ENCODE measurements around the gene ZNF516. TPM values are rescaled to one million over a fixed set of nuclear protein-coding genes. Genes with fewer than 3 reads are reported as not detected.
A peak's percentile ranks its signal among the peaks of the same experiment; 100 is the strongest.

The ZNF516 gene
- total RNA-seq, 1 experiment from 2014 or later, result 17.4 TPM

- Histone ChIP-seq H3K36me3 (peaks cover 16% of the 10 kb centered on the region), H3K9me3 (replicated peaks) (no peaks in the 10 kb centered on the region), H3K27me3 (replicated peaks) (no peaks in the 10 kb centered on the region), H3K27ac (peak overlapping the region; percentile 66; the same call in 1 of the 2 replicates), H3K4me3 (no peak overlapping the region), H3K4me1 (replicated peaks) (peaks cover 48% of the 10 kb centered on the region)
- no peak for DNase-seq (ENCODE audit: low read depth in 1 of 2, low spot score in 2 of 2)
Observed at GRCh38 chr18:76446321-76447257, 48.5 kb downstream of the ZNF516 start.

- Histone ChIP-seq H3K4me3 (no peak overlapping the region), H3K27me3 (replicated peaks) (no peaks in the 10 kb centered on the region), H3K4me1 (replicated peaks) (peaks cover 45% of the 10 kb centered on the region), H3K9me3 (replicated peaks) (no peaks in the 10 kb centered on the region), H3K27ac (peak overlapping the region; percentile 66), H3K36me3 (peaks cover 22% of the 10 kb centered on the region)
- DNase-seq (ENCODE audit: low read depth in 1 of 2, low spot score in 2 of 2), result no peak
Observed at GRCh38 chr18:76445741-76446232, 49.3 kb downstream of the ZNF516 start.

- Histone ChIP-seq H3K9me3 (replicated peaks) (no peaks in the 10 kb centered on the region), H3K36me3 (peaks cover 28% of the 10 kb centered on the region), H3K27me3 (replicated peaks) (no peaks in the 10 kb centered on the region), H3K27ac (peak overlapping the region; percentile 66), H3K4me3 (no peak overlapping the region), H3K4me1 (replicated peaks) (peaks cover 45% of the 10 kb centered on the region)
- DNase-seq (ENCODE audit: low read depth in 1 of 2, low spot score in 2 of 2), result peak in 1 of 2 experiments; percentile 69
Observed at GRCh38 chr18:76445275-76445674, 49.8 kb downstream of the ZNF516 start.

DNA sequence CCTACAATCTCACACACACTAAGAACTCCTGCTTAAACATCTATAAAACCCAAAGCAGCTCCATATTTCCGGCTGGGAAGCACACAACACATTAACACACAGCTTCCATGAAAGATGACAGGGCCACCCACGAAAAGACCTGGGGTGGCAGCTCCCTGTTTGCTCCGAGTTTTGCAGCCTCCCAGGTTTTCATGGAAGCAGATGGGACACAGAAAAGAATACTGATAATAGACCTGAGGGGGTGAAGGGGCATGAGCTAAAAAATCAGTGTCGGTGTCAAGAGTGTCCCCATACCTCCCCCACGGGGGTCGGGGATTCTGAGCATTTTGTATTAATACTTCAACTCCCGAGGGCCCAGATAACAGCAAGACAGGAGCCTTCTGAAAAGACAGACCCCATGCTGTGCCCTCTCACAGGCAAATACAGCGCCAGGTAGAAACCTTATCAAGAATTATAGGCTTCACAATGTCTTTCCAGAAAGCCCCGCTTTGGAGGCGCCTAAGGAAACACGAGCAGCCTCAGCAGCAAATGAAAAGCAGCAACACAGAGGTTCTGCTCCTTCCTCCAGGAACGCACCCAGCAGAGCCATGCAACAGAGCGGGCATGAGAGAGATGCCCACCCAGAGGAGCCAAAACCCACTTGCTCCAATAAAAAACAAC is 50.5 kb downstream of the ZNF516 start:
- H3K4me3 ChIP-seq, result no peak overlapping the region
- no peaks in the 10 kb centered on the region for H3K9me3 ChIP-seq (replicated peaks)
- peak in 1 of 2 experiments; percentile 45 for DNase-seq (ENCODE audit: low read depth in 1 of 2, low spot score in 2 of 2)
- H3K27me3 ChIP-seq (replicated peaks), result no peaks in the 10 kb centered on the region
- H3K27ac ChIP-seq, result peak overlapping the region; percentile 18; the same call in 1 of the 2 replicates
- H3K4me1 ChIP-seq (replicated peaks), result peaks cover 41% of the 10 kb centered on the region
- peaks cover 34% of the 10 kb centered on the region for H3K36me3 ChIP-seq

DNA sequence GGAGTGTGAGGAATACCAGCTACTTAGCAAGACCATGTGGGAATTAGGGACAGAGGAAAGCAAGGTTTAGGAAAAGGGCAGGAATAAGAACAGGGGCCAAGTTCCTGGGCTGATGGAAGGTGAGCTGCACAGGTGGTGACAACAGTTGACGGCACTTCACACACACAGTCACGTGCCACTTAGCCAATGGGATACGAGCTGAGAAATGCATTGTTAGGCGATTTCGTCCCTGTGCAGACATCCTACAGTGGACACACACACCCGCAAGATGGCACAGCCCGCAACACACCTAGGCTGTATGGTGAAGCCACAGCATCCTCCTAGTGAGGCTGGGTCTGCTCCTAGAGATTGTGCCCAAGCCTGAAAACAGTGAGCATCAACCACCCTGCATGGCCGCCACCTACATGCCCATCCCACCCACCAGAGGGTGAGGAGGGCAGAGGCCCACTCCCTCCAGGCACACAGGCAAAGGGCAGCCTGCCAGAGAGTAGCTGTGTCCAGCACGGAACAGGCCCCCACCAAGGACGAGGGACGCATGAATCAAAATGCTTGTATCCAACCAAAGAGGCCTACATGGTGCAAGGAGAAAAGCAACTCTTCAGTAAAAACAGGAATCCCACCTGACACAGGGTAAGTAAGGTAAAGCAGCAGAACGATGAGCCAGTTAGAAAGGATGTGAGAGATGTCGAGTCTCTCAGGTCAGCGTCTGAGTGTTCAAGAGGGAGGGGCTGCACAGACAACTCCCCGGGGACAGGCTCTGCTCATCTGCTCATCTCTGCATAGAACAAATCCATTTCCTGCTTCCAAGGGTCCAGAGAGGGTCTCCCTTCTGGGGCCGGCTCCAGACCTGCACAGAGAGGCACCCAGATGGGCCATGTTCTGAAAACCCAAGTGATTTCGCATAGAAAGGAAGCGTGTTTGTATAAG is 51.3 kb downstream of the ZNF516 start:
- DNase-seq (ENCODE audit: low read depth in 1 of 2, low spot score in 2 of 2), result peak in 1 of 2 experiments; percentile 30
- Histone ChIP-seq H3K27ac (peak overlapping the region; percentile 18; the same call in 1 of the 2 replicates), H3K9me3 (replicated peaks) (no peaks in the 10 kb centered on the region), H3K36me3 (peaks cover 42% of the 10 kb centered on the region), H3K4me1 (replicated peaks) (peaks cover 34% of the 10 kb centered on the region), H3K27me3 (replicated peaks) (no peaks in the 10 kb centered on the region), H3K4me3 (no peak overlapping the region)

DNA sequence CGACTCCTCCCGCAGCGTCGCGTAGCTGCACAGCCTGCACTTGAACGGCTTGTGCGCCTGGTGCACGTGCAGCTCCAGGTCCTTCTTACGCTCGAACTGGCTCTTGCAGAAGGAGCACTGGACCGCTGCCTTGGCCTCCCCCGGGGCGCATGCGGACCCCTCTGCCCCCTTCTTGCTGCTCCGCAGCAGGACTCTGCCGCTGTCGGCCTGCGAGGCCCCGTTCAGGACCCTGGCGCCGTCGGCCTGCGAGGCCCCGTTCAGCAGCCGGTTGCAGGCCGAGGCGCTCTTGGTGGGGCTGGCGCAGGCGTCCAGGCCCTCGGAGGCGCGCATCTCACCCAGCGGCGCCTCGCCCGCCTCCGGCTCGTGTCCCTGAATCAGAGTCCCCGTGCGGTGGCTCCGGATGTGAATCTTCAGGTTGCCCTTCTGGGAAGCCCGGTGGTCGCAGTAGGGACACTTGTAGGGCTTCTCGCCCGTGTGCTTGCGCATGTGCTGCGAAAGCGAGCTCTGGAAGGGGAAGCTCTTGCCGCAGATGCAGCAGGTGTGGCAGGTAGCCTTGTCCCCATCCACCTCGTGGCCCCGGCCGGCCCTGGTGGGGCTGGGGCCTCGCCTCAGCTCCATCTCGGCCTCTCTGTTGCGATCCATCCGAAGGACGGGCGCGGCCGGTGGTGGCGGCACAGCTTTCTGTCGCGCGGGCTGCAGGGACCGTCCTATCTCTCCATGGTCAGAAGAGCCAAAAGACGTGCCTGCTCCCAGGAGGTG is 52.5 kb downstream of the ZNF516 start:
- Histone ChIP-seq H3K27ac (no peak overlapping the region), H3K9me3 (replicated peaks) (no peaks in the 10 kb centered on the region), H3K36me3 (peaks cover 53% of the 10 kb centered on the region), H3K4me3 (no peak overlapping the region), H3K4me1 (replicated peaks) (peaks cover 34% of the 10 kb centered on the region), H3K27me3 (replicated peaks) (no peaks in the 10 kb centered on the region)
- no peak for DNase-seq (ENCODE audit: low read depth in 1 of 2, low spot score in 2 of 2)

DNA sequence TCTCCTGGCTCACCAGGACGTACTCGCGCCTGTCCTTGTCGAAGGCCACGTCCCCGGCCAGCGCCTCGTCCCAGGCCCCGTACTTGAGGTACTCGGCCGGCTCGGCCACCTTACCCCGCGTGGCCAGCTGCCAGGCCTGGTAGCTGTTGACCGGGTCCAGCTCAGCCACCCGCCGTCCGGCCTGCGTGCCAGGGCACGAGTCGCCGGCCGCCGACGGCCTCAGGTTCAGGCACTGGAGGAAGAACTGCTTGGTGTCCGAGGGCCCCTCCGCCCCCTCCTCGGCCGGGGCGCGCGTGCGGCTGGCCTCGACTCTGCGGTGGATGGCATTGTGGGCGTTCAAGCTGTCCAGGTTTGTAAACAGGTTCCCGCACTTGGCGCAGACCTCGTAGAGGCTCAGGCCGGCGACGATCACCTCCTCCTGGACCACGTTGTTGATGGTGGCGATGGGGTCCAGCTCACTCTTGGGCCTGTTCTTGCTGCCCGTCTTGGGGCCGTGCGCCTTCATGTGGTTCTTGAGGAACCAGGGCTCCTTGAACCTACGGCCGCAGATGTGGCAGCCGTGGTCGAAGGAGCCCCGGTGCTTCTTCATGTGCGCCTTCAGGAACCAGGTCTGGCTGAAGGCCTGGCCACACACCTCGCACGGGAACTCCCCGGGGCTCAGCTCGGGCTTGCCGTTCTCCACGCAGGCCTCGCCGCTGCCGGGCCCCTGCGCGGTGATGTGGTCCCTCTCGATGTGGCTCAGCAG is 53.2 kb downstream of the ZNF516 start:
- H3K27ac ChIP-seq, result no peak overlapping the region
- no peaks in the 10 kb centered on the region for H3K9me3 ChIP-seq (replicated peaks)
- no peak for DNase-seq (ENCODE audit: low read depth in 1 of 2, low spot score in 2 of 2)
- H3K36me3 ChIP-seq, result peaks cover 55% of the 10 kb centered on the region
- no peaks in the 10 kb centered on the region for H3K27me3 ChIP-seq (replicated peaks)
- H3K4me1 ChIP-seq (replicated peaks), result peaks cover 34% of the 10 kb centered on the region
- no peak overlapping the region for H3K4me3 ChIP-seq

- H3K4me3 ChIP-seq, result no peak overlapping the region
- H3K27me3 ChIP-seq (replicated peaks), result no peaks in the 10 kb centered on the region
- no peak for DNase-seq (ENCODE audit: low read depth in 1 of 2, low spot score in 2 of 2)
Observed at GRCh38 chr18:76441002-76441667, 53.9 kb downstream of the ZNF516 start.

GRCh38 chr18:76437910-76438309 is 57.1 kb downstream of the ZNF516 start:
- H3K4me3 ChIP-seq, result no peak overlapping the region
- peaks cover 59% of the 10 kb centered on the region for H3K36me3 ChIP-seq
- no peaks in the 10 kb centered on the region for H3K27me3 ChIP-seq (replicated peaks)
- no peaks in the 10 kb centered on the region for H3K4me1 ChIP-seq (replicated peaks)
- DNase-seq (ENCODE audit: low read depth in 1 of 2, low spot score in 2 of 2), result no peak
- H3K9me3 ChIP-seq (replicated peaks), result no peaks in the 10 kb centered on the region
- no peak overlapping the region for H3K27ac ChIP-seq

More at GRCh38 chr18:76441002-76441667, 53.9 kb downstream of the ZNF516 start:
- Histone ChIP-seq H3K27ac (no peak overlapping the region), H3K36me3 (peaks cover 58% of the 10 kb centered on the region), H3K4me1 (replicated peaks) (peaks cover 30% of the 10 kb centered on the region), H3K9me3 (replicated peaks) (no peaks in the 10 kb centered on the region)

- no peak overlapping the region for H3K27ac ChIP-seq
- H3K27me3 ChIP-seq (replicated peaks), result no peaks in the 10 kb centered on the region
- H3K4me3 ChIP-seq, result no peak overlapping the region
- no peaks in the 10 kb centered on the region for H3K4me1 ChIP-seq (replicated peaks)
- H3K36me3 ChIP-seq, result peaks cover 50% of the 10 kb centered on the region
- no peaks in the 10 kb centered on the region for H3K9me3 ChIP-seq (replicated peaks)
- no peak for DNase-seq (ENCODE audit: low read depth in 1 of 2, low spot score in 2 of 2)
Observed at GRCh38 chr18:76437011-76437410, 58.0 kb downstream of the ZNF516 start.

DNA sequence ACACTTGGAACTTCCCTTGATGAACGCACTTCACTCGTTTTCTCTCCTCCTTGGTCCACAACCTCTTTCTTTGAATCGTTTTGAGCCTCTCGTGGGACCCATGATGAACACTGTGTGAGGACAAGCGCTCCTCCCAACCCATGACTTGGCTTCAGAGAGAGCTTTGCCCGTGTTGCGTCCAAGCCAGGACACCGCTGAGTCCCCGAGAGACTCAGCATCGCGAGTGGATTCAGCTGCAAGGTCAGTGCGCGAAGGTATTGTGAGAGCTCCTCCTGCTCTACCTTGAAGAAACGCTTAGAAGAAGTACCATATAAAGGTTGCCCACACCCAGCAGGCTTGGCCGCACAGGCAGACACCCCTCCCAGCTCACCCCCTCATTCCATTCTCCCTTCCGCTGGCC is 58.7 kb downstream of the ZNF516 start:
- Histone ChIP-seq H3K9me3 (replicated peaks) (no peaks in the 10 kb centered on the region), H3K4me1 (replicated peaks) (no peaks in the 10 kb centered on the region), H3K27me3 (replicated peaks) (no peaks in the 10 kb centered on the region), H3K4me3 (no peak overlapping the region), H3K27ac (no peak overlapping the region), H3K36me3 (peaks cover 45% of the 10 kb centered on the region)
- no peak for DNase-seq (ENCODE audit: low read depth in 1 of 2, low spot score in 2 of 2)

All from SJSA1 (cell line).